HEK293 (cell line): ENCODE results near the gene CNIH3.

ENCODE experiments used
- CTCF ChIA-PET: fragments of 350-600 bp; formaldehyde crosslinking; extraction: SDS; loops from one replicate; lab custom pipeline; 2021; ENCODE audit warnings: antibody characterized with exemption; lab: Yijun Ruan, JAX
- POLR2A ChIA-PET: fragments of 300-600 bp; formaldehyde crosslinking; extraction: SDS; loops from one replicate; lab custom pipeline; 2020; ENCODE audit warnings: antibody characterized with exemption, inconsistent platforms; lab: Yijun Ruan, JAX
- H3K27ac ChIP-seq: fragments of 200-500 bp; sonication (Bioruptor generic); 2 replicates; pipeline ENCODE4 v1.5.1; 2014; ENCODE audit warnings: low read depth, low read length, control low read depth, inconsistent platforms; ENCODE audit errors: extremely low read depth
- H3K36me3 ChIP-seq, 2 experiments: fragments of 200-500 bp in 1 of 2; sonication (Bioruptor generic) in 1 of 2; 1 replicate in 1 of 2; 2 replicates in 1 of 2; pipeline ENCODE4 v1.5.1; 2014 to 2017; ENCODE audit warnings: inconsistent platforms in 2 of 2, low read length in 2 of 2; ENCODE audit not compliant: control insufficient read depth in 2 of 2, insufficient read depth in 1 of 2
- H3K4me1 ChIP-seq: fragments of 200-500 bp; sonication (Bioruptor generic); 2 replicates; pipeline ENCODE4 v1.5.1; 2014; ENCODE audit warnings: mild to moderate bottlenecking, low read length, inconsistent platforms; ENCODE audit not compliant: control insufficient read depth, insufficient read depth
- H3K4me3 ChIP-seq: 2 replicates; pipeline ENCODE4 v1.5.1; 2011; ENCODE audit warnings: low read depth, mild to moderate bottlenecking, control low read depth, low read length, moderate library complexity
- H3K9me3 ChIP-seq: fragments of 200-500 bp; sonication (Bioruptor generic); 2 replicates; pipeline ENCODE4 v1.5.1; 2014; ENCODE audit warnings: low read depth, low read length, inconsistent platforms; ENCODE audit not compliant: control insufficient read depth, insufficient read depth
- IKZF3 ChIP-seq: fragments of 450-650 bp; IDR thresholded peaks from 2 replicates; pipeline ENCODE4 v1.5.0; 2018; ENCODE audit warnings: missing biosample characterization, mild to moderate bottlenecking, missing genetic modification characterization, moderate library complexity
- RBAK ChIP-seq: fragments of 450-650 bp; formaldehyde crosslinking; IDR thresholded peaks from 2 replicates; pipeline ENCODE4 v1.5.1; 2016; ENCODE audit warnings: missing biosample characterization, missing genetic modification characterization
- SETDB1 ChIP-seq: IDR thresholded peaks from one replicate; pipeline ENCODE4 v1.6.1; 2017; ENCODE audit warnings: mild to moderate bottlenecking, low read length, moderate library complexity, mixed read lengths; ENCODE audit not compliant: insufficient read length
- YY1 ChIP-seq: fragments of 450-650 bp; formaldehyde crosslinking; IDR thresholded peaks from 2 replicates; pipeline ENCODE4 v1.5.1; 2018; ENCODE audit warnings: missing biosample characterization, missing genetic modification characterization
- ZBTB17 ChIP-seq: fragments of 450-650 bp; formaldehyde crosslinking; IDR thresholded peaks from 2 replicates; pipeline ENCODE4 v1.5.1; 2016; ENCODE audit warnings: missing biosample characterization, missing genetic modification characterization
- ZFP69B ChIP-seq: fragments of 450-650 bp; formaldehyde crosslinking; IDR thresholded peaks from 2 replicates; pipeline ENCODE4 v1.5.1; 2016; ENCODE audit warnings: missing biosample characterization, missing genetic modification characterization
- ZNF112 ChIP-seq: fragments of 450-650 bp; formaldehyde crosslinking; IDR thresholded peaks from 2 replicates; pipeline ENCODE4 v1.5.0; 2017; ENCODE audit warnings: missing biosample characterization, missing genetic modification characterization
- ZNF146 ChIP-seq: fragments of 450-650 bp; formaldehyde crosslinking; IDR thresholded peaks from 2 replicates; pipeline ENCODE4 v1.5.1; 2016; ENCODE audit warnings: missing biosample characterization, missing genetic modification characterization
- ZNF155 ChIP-seq: fragments of 450-650 bp; formaldehyde crosslinking; IDR thresholded peaks from 2 replicates; pipeline ENCODE4 v1.5.1; 2016; ENCODE audit warnings: missing biosample characterization, missing genetic modification characterization
- ZNF214 ChIP-seq: fragments of 450-650 bp; formaldehyde crosslinking; IDR thresholded peaks from 2 replicates; pipeline ENCODE4 v1.5.1; 2017; ENCODE audit warnings: missing biosample characterization, mild to moderate bottlenecking, missing genetic modification characterization, borderline replicate concordance
- ZNF521 ChIP-seq: fragments of 450-650 bp; formaldehyde crosslinking; IDR thresholded peaks from 2 replicates; pipeline ENCODE4 v1.5.1; 2017; ENCODE audit warnings: missing biosample characterization, mild to moderate bottlenecking, missing genetic modification characterization
- ZNF548 ChIP-seq: fragments of 450-650 bp; formaldehyde crosslinking; IDR thresholded peaks from 2 replicates; pipeline ENCODE4 v1.5.1; 2016; ENCODE audit warnings: missing biosample characterization, missing genetic modification characterization
- ZNF561 ChIP-seq: fragments of 450-650 bp; IDR thresholded peaks from 2 replicates; pipeline ENCODE4 v1.5.1; 2018; ENCODE audit warnings: missing biosample characterization, missing genetic modification characterization, borderline replicate concordance
- ZNF623 ChIP-seq: fragments of 450-650 bp; formaldehyde crosslinking; IDR thresholded peaks from 2 replicates; pipeline ENCODE4 v1.5.1; 2016; ENCODE audit warnings: missing biosample characterization, missing genetic modification characterization
- ZNF629 ChIP-seq: fragments of 450-650 bp; formaldehyde crosslinking; IDR thresholded peaks from 2 replicates; pipeline ENCODE4 v1.5.1; 2017; ENCODE audit warnings: missing biosample characterization, missing genetic modification characterization
- ZNF747 ChIP-seq: fragments of 450-650 bp; formaldehyde crosslinking; IDR thresholded peaks from 2 replicates; pipeline ENCODE4 v1.5.1; 2016; ENCODE audit warnings: missing biosample characterization, missing genetic modification characterization
- TF ChIP-seq, protein P1 (sequence below): fragments of 450-650 bp; formaldehyde crosslinking; IDR thresholded peaks from 2 replicates; pipeline ENCODE4 v1.5.1; 2016; ENCODE audit warnings: missing biosample characterization, missing genetic modification characterization
- TF ChIP-seq, protein P2 (sequence below): fragments of 450-650 bp; formaldehyde crosslinking; IDR thresholded peaks from 2 replicates; pipeline ENCODE4 v1.5.1; 2017; ENCODE audit warnings: missing biosample characterization, missing genetic modification characterization
- TF ChIP-seq, protein P3 (sequence below): fragments of 450-650 bp; IDR thresholded peaks from 2 replicates; pipeline ENCODE4 v1.5.1; 2018; ENCODE audit warnings: missing biosample characterization, missing genetic modification characterization

CNIH3 gene

DNA sequence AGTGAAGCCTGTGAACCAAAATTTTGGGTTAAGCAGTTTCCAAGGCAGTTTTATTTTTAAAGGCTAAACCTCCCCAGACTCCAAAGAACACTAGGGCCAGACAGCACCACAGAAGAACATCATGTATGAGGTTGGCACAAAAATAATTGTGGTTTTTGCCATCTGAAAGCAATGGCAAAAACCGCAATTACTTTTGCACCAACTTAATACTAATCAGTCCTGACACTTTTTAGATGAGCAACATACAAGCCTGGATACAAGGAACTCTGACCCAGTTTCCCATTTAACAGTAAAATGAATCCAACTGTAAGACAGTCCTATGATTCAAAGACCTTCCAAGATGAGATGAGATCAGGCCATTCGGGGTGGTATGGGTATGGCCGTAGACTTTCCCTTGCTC lies 46.8 kb downstream of the CNIH3 start:
- ChIA-PET POLR2A (no interaction called here), CTCF (interaction anchor here (1.1 kb wide), 2 partner anchors 19 to 188 kb away, joined by 3 to 5 read pairs; no protein-coding TSS in a partner anchor)
- H3K36me3 ChIP-seq: no peaks in the 10 kb centered on the region

DNA sequence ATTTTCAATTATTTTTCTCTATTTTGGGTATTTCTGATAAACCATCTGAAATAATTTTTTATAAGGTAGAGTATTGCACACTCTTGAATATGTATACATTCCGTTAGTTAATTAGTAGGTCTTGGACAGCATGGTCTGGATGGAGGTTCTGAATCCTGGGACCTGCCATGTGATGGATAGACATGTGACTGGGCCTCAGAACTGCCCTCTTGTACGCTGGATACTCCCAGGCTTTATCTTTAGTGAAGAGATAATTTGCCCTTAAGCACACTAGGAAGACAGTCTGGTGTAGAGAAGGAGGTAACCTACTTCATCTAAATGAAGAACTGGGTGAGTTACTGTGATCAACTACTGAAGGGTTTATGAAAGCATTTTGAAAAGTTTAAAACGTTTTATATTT lies 48.9 kb downstream of the CNIH3 start:
- no peak for TF ChIP-seq ZNF155
- TF ChIP-seq ZNF146: no peak
- TF ChIP-seq YY1 (tag by site-specific recombination): no peak
- TF ChIP-seq, protein P1, sequence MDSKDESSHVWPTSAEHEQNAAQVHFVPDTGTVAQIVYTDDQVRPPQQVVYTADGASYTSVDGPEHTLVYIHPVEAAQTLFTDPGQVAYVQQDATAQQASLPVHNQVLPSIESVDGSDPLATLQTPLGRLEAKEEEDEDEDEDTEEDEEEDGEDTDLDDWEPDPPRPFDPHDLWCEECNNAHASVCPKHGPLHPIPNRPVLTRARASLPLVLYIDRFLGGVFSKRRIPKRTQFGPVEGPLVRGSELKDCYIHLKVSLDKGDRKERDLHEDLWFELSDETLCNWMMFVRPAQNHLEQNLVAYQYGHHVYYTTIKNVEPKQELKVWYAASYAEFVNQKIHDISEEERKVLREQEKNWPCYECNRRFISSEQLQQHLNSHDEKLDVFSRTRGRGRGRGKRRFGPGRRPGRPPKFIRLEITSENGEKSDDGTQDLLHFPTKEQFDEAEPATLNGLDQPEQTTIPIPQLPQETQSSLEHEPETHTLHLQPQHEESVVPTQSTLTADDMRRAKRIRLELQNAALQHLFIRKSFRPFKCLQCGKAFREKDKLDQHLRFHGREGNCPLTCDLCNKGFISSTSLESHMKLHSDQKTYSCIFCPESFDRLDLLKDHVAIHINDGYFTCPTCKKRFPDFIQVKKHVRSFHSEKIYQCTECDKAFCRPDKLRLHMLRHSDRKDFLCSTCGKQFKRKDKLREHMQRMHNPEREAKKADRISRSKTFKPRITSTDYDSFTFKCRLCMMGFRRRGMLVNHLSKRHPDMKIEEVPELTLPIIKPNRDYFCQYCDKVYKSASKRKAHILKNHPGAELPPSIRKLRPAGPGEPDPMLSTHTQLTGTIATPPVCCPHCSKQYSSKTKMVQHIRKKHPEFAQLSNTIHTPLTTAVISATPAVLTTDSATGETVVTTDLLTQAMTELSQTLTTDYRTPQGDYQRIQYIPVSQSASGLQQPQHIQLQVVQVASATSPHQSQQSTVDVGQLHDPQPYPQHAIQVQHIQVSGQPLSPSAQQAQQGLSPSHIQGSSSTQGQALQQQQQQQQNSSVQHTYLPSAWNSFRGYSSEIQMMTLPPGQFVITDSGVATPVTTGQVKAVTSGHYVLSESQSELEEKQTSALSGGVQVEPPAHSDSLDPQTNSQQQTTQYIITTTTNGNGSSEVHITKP (tag by site-specific recombination): no peak
- no peak for TF ChIP-seq ZNF112
- TF ChIP-seq IKZF3 (tag by site-specific recombination): no peak
- TF ChIP-seq RBAK (tag by site-specific recombination): no peak
- TF ChIP-seq ZNF561: no peak
- no peak for TF ChIP-seq ZNF747 (tag by site-specific recombination)
- no peak for TF ChIP-seq ZFP69B (tag by site-specific recombination)
- TF ChIP-seq, protein P2, sequence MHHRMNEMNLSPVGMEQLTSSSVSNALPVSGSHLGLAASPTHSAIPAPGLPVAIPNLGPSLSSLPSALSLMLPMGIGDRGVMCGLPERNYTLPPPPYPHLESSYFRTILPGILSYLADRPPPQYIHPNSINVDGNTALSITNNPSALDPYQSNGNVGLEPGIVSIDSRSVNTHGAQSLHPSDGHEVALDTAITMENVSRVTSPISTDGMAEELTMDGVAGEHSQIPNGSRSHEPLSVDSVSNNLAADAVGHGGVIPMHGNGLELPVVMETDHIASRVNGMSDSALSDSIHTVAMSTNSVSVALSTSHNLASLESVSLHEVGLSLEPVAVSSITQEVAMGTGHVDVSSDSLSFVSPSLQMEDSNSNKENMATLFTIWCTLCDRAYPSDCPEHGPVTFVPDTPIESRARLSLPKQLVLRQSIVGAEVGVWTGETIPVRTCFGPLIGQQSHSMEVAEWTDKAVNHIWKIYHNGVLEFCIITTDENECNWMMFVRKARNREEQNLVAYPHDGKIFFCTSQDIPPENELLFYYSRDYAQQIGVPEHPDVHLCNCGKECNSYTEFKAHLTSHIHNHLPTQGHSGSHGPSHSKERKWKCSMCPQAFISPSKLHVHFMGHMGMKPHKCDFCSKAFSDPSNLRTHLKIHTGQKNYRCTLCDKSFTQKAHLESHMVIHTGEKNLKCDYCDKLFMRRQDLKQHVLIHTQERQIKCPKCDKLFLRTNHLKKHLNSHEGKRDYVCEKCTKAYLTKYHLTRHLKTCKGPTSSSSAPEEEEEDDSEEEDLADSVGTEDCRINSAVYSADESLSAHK (tag by site-specific recombination): no peak
- no peak for TF ChIP-seq SETDB1
- TF ChIP-seq ZNF214 (tag by site-specific recombination): no peak
- TF ChIP-seq ZNF629 (tag by site-specific recombination): no peak
- POLR2A ChIA-PET: no interaction called here
- CTCF ChIA-PET: interaction anchor here (0.5 kb wide), 1 partner anchor 8 kb away, joined by 4 read pairs; no protein-coding TSS in a partner anchor
- no peak overlapping the region for H3K27ac ChIP-seq
- H3K36me3 ChIP-seq: no peaks in the 10 kb centered on the region
- no peak overlapping the region for H3K4me3 ChIP-seq
- H3K4me1 ChIP-seq: no peaks in the 10 kb centered on the region
- H3K9me3 ChIP-seq: no peaks in the 10 kb centered on the region

More for the DNA sequence above, 46.8 kb downstream of the CNIH3 start:
- H3K27ac ChIP-seq: no peak overlapping the region
- no peaks in the 10 kb centered on the region for H3K4me1 ChIP-seq
- H3K9me3 ChIP-seq: no peaks in the 10 kb centered on the region
- TF ChIP-seq ZNF623 (no peak), ZBTB17 (no peak), ZNF521 (tag by site-specific recombination) (no peak), ZNF548 (tag by site-specific recombination) (no peak)
- TF ChIP-seq, protein P3, sequence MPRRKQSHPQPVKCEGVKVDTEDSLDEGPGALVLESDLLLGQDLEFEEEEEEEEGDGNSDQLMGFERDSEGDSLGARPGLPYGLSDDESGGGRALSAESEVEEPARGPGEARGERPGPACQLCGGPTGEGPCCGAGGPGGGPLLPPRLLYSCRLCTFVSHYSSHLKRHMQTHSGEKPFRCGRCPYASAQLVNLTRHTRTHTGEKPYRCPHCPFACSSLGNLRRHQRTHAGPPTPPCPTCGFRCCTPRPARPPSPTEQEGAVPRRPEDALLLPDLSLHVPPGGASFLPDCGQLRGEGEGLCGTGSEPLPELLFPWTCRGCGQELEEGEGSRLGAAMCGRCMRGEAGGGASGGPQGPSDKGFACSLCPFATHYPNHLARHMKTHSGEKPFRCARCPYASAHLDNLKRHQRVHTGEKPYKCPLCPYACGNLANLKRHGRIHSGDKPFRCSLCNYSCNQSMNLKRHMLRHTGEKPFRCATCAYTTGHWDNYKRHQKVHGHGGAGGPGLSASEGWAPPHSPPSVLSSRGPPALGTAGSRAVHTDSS (tag by site-specific recombination): no peak
- TF ChIP-seq, all 188 proteins: peak for 0
- no peak overlapping the region for H3K4me3 ChIP-seq
